GM19324 (cell line): Measurements from ENCODE around the gene WDR77.

Experiments used
- ATAC-seq: cut with Tn5 transposase; IDR thresholded peaks from one replicate; pipeline ENCODE4 v1.9.1; 2021; ENCODE audit warnings: mild to moderate bottlenecking, moderate library complexity; ENCODE audit not compliant: unreplicated experiment, low FRiP score

The WDR77 gene

DNA sequence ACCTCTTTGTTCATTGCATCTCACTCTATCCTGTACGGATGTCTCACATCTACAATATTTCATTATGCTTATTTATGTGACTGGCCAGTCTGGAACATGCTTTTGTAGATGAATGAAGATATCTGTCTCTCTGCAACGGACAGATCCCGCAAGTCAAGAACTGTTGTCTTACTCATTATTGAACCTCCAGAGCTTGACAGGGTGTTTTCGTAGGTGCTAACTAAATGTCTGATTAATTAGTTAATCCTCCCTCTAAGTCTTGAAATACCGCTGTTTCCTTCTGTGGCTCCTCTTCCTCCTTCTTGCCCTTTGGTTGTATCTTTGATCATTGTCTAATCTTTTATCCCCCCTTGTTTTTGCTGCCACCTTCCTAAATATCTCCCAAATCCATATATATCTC is 21.5 kb upstream of the WDR77 start:
- no peak for ATAC-seq

DNA sequence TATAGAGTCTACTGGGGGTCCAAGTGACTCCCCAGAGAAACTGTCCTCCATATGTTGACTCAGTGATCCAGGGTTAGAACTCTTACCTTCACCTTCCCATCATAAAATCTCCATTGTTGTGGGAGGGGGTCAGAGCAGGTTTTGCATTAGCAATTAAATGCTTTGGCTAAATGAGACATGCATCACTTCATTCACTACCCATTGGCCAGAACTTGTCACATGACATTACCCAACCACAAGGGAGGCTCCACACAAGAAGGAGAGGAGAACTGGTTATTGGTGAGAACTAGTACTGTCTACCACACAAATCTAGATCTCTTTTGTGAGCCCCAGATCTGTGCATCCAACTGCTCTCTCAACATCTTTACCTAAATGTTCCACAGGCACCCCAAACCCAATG is 20.5 kb upstream of the WDR77 start:
- ATAC-seq: no peak

DNA sequence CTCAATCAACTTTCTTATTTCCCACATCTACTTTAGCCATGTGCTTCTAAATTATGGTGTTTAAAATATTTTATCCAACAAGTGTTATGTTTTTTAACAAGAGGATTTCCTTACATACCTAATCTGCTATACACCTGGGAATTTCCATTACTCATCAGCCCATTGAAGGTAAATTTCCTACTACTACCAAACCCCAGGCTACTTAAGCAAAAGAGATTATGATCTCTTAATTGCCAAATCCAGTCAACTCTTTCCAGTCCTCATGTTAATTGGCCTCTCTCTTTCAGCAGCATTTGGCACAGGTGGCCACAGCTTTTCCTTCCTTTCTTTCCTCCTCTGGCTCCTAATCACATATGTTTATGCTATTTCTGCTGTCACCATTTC is 19.7 kb upstream of the WDR77 start:
- no peak for ATAC-seq

DNA sequence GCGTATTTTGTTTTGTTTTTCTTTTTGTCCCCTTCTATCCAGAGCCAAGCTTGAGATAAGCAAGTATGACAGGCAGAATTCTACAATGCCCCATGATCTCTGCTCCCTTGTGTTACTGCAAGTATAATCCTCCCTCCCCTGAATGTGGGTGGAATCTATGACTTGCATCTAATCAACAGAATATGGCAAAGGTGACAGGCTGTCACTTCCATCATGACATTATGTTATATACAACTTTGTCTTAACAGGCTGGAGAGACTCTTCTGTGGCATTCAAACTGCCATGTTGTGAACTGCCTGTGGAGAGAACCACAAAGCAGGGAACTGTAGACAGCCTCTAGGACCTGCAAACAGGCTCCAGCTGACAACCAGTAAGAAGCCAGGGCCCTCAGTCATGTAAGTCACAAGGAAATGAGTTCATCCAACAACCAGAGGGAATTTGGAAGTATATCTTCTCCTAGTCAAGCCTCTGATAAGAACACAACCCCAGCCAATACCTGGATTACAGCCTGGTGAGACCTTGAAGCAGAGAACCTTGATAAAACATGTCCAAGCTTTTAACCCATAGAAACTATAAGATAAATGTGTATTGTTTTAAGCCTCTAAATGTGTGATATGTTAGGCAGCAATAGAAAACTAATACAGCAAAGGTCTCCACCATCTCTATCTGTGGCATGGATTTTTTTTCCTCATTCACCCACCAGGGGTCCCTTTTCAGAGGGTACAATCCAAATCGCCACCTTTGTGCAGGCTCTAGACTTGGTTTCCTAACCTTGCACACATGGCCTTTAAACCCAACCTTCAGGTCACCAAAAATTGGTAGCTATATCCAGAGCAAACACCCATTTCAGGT is 19.0 kb upstream of the WDR77 start:
- no peak for ATAC-seq

DNA sequence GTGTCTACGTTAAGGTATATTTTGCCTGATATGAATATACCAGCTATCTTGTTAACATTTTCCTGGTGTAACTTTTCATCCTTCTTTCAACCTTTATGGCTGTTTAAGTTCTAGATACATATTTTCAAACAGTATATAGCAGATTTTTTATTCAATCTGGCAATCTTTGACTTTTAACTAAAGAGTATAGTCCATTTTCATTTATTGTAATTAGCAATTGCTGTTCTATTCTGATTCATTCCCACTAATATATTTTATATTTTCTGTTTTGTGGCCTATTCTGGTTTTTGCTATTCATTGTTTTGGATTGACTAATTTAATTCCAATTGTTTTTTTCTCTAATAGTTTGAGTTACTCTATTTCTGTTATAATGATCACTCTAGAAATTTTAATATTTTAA is 17.4 kb upstream of the WDR77 start:
- ATAC-seq: no peak

DNA sequence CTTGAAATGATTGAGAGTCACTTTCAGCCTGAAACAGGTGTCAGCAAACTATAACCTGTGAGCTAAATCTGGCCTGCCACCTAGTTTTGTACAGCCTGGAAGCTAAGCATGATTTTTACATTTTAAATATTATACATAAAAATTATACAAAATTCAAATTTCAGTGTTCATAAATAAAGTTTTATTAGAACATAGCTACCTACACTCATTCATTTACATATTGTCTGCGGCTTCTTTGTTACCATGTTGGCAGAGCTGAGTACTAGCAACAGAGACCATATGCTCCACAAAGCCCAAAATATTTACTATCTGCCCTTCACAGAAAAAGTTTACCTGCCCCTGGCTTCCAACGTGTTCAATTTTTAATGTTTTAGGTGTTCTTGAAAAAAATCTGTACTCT is 16.7 kb upstream of the WDR77 start:
- ATAC-seq: no peak

DNA sequence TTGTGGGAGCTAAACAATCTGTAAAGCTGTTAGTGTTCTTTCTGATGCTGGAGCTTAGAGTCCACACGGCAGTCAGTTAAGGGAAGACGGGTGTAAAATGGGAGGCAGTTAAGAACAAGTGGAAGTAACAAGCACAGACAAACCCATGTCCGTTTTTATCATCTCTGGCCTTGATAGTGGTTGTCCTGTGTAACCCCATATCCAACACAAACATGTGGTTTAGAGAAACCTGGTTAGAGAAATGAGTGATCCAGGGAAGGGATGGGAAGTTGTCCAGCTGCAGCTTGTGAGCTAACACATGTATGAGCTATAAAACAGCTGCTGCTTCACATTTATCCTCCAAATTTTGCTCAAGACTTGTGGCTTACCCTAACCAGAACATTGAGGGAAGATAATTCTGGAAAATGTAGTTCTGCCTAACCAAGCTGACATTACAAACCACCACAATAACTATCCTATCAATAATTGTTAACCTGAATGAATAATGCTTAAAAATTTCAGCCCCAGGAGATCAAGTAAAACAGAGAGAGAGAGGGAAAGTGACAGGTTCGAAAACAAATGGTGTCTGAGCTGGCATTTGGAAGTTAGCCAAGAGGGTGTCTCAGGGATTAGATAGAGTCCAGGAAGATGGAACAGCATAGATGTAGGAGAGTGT is 14.1 kb upstream of the WDR77 start:
- no peak for ATAC-seq

DNA sequence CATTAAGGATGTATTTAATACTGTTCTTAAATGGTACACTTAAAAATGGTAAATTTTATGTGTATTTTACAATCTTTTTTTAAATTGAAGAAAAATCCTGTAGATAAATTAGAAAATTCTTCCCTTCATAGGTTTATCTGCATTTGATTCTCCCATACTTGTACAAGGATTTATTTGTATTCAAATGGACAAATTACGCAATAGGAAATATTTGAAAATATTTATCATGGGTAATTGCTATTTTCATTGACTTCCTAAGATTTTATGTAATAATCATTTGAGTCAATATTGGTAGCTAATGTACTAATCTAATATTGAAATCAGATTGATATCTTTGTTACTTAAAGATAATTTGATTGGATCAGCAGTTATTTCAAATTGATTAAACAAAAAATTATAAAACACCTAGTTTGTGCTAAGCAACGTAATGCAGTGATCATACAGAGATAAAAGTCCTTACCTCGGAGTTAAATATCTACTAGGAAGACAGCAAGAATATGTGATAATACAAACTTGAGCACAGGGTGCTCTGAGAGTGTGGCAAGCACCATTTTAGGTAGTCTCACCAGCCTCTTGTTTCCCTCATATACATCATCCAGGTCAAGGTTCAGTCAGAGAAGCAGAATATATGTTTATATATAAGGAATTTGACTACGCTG is 13.4 kb upstream of the WDR77 start:
- no peak for ATAC-seq

DNA sequence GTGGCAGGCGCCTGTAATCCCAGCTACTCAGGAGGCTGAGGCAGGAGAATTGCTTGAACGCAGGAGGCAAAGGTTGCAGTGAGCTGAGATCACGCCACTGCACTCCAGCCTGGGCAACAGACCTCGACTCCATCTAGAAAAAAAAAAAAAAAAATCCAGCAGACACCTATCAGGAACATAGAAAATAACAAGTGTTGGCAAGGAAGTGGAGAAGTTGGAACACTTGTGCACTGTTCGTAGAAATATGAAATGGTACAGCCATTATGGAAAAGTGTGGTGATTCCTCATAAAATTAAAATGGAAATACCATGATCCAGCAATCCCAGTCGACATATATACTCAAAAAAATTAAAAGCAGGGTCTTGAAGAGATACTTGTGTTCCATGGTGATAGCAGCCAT is 12.7 kb upstream of the WDR77 start:
- ATAC-seq: no peak

DNA sequence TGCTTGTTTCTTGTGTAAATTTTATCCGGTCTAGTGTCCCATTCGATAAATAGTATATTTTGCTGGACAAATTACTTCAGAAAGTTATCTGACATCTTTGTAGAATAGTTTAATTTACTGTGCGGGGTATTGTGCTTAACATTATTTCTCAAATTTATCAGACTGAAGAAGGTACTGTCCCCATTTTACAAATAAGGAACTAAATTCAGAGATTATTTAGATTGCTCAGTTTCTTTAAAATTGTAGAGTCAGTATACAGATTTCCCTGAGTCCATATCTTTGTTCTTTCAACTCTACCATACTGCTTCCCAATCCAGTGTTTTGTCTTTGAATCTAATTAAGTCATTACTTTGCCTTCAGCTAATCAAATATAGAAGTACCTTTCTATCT is 6.6 kb upstream of the WDR77 start:
- ATAC-seq: no peak

DNA sequence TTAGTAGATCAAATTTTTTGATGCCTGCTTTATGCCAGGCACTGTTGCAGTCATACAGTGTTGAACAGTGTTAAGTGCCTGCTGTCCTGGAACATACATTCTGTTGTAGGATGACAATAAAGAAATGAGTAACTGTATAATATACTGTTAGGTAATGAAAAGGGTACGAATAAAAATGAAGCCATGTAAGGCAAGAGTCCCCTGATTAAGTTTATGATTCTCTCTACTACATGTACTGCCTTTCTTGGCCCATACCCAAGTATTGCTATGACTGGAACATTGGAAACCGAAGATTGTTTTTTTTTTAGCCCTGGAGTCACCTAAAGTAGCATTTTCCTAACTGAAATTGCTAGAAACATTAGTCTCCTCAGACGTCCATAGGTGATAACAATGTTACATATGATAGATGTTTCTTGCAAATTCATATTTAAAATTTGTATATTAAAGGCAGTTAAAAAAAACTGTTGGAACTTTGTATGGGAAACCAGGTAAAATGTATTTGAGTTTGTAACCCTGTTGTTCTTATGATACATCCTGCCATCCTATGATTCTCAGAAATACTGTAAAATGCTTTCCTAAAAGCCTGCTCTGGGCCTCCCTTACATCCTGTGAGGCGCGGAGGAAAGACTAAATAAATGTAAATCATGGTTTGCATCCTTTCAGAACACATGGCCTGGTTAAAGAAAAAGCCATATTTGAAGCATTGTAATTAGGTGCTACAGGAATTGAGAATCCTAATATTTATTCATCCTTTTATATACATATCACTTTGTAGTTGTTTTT is 6.0 kb upstream of the WDR77 start:
- no peak for ATAC-seq

DNA sequence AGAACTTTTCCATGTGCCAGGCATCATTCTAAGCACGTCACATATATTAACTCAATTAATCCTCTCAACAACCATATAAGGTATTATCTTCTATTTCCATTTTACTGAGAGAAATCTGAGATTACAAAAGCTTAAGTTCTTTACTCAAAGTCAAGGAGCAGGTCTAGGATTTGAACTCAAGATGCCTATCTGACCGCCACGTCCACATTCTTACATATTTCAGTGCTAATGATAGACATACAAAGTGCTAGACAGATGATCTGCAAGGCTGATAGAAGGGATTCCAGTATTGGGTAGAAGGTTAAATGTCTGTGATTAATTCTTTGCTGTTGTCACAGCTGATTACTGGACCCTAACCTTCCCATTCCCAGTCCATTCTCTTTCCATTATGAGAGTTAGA is 4.7 kb upstream of the WDR77 start:
- no peak for ATAC-seq

DNA sequence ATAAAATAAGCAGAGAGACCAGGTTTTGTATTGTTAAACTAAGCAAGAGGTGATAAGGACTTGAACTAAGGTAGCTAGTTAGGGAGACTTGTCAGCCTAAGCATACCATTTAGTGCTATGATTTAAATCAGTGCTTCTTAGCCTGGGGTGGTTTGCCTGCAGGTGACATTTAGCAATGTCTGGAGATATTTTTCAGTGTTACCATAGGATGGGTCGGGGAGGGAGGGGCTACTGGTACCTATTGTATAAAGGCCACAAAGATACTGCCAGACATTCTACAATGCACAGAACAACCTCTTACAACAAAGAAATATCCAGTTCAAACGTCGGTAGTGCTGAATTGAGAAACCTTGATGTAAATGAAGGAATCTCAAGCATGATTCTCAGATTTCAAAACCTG is 3.5 kb upstream of the WDR77 start:
- ATAC-seq: no peak

DNA sequence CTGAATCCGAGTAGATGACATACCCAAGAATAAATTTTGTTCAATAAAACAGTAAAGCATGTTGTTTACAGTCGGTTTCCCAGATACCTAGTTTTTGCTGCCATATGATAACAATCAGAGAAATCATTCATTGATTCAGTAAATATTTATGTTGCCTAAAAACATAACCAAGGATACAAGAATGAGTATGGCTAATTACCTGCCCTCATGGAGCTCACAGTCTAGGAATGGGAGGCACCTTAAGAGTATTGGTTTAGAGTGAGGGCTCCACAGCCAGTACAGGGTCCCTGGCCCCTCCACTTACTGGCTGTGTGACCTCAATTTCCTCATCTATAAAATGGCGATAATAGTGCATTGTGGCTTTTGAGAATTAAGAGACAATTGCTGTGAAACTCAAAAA is 1.1 kb upstream of the WDR77 start:
- no peak for ATAC-seq

DNA sequence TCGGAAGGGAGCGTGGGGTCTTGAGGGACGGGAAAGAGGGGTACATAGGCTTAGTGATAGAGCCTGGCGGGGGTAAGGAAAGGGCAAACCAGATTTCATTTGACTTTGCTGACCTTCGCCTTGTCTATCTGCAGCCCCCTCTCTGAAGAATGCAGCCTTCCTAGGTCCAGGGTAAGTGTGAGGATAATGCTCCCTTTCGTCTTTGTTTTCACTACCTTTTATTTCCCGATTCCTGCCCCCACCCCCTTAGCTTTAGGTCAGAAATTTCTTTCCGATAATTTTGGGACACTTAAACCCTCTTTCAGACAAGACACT is 604 bp upstream of the WDR77 start:
- no peak for ATAC-seq

DNA sequence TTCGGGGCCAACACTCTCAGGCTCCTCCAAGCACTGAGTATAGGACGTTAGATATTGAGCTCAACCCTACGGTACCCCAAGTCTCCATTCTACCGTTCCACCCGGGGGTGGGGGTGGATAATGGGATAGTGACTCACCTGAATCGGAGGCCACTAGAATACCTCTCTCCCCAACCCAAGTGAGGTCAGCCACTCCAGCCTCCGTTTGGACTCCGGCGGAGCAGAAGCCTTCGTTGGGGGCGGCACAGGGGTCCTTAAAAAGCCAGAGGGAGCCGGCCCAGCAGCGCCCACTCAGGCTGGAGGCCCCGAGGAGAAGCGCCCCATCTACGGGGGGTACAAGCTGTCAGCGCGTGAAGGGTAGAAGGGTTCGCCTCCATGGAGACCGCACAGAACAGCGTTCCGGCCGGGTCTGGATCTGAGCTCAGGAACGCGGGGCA is 556 bp downstream of the WDR77 start:
- peak; percentile 1 for ATAC-seq

DNA sequence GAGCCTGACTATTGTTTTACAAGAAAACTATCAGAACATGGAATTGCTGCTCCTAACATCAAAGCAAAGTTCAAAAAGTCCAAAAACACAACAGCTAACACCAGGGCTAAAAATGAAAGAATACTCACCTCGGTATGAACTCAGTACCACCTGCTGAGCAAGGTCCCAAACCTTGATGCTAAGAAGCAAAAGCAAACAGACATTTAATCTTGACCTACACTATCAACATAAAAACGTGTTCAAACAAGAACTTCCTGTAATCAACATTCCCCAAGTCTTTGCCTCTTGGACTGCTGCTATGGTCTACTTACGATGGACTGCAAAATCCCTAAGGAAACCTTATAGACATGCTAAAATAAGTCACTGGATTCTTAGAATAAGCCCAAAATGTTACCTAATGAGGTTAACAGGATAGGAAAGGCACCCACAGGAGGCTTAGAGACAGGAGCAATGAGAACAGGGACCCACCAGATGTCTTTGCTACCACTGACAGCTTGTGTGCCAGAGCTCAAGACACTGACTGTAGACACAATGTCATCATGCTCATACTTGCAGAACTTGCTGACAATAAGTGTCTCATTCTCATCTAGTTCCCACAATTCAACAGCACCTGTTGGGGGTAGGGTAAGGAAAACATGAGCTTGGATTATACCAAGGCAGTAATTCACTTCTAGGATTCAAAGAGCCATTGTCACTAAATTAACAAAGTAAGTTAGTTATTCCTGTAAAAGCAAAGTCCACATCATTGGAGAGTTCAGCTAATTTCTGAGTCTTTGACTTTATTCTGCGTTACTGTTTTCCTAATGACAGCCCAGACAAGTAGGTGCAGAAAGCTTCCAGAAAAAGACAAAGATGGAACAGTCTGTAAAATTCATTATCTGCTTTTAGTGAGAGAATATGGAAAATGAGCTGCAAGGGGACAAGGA is 1.8 kb downstream of the WDR77 start:
- ATAC-seq: no peak

DNA sequence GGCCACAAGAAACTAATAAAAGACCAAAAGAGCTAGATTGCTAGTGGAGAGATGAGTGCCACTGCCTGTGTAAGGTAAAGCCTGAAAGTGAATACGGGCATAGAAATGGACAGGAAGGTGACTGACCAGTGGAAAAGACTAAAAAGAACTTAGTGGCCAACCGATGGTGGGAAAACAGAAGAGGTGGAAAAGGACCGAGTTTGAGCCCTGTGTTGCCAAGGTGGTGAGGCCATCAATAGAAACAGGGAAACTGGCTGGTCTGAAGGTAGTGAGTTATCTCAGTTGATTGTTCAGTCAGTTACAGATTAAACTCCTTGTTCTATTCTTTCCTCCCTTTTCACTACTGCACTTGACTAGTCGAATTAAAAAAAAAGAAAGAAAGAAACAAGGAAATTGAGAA is 2.5 kb downstream of the WDR77 start:
- ATAC-seq: no peak

DNA sequence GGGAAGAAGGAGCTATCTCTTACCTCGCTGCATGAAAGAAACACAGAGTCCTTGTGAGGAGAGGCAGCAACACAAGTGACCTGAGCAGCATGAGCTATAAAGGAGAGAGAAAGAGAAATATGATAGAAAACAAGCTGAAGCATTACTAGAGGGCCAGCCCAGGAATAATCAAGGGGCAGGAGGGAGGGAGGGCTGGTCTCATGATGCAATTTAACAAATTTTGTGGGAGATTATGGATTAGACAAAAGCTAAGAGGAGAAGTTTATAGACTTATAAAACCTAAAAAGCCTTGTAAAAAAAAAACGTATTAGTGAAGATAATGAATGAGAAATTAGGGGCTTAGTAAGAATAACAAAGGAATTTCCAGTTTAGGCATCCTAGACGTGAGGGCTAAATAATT is 5.0 kb downstream of the WDR77 start:
- no peak for ATAC-seq

DNA sequence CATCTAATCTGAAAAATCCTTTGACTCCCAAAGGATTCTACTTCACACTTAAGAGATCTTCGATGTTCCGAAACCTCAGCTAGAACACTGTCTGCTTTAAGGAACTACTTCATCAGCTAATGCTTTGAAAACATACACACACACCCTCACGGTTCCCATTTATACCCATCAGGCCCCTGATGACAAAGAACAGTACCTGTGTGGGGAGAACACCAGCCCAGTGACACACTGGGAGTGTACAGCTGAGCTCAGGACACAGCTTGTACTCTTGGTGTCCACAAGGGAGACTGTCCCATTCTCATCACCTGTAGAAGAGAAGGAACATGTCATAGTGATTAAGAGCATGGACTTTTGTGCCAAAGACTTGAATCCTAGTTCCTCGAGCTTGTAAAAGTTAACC is 6.6 kb downstream of the WDR77 start:
- no peak for ATAC-seq
